COR-L47 (cell line): ENCODE results near the gene MUC4.
"Not testable (repeated sequence)": the region's sequence is repeated elsewhere in the genome, so short reads cannot be mapped to it uniquely, and the experiment has no call there.

ENCODE experiments used
- DNase-seq: peaks from one replicate; lab custom pipeline; 2025; lab: John Stamatoyannopoulos, UW

Gene MUC4

DNA sequence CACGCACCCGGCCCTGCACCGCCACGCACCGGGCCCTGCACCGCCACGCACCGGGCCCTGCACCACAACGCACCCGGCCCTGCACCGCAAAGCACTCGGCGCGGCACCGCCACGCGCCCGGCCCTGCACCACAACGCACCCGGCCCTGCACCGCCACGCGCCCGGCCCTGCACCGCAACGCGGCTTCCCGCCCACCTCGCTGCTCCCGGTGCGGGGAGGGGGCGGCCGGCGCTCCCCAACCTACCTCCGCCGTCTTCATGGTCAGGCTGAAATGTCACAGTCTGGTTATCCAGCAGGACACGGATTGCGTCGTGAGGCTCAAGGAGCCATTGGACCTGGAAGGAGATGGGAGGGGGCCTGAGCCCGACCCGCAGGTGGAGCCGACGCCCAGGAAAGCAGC lies 49.1 kb downstream of the MUC4 start:
- DNase-seq, result no peak

DNA sequence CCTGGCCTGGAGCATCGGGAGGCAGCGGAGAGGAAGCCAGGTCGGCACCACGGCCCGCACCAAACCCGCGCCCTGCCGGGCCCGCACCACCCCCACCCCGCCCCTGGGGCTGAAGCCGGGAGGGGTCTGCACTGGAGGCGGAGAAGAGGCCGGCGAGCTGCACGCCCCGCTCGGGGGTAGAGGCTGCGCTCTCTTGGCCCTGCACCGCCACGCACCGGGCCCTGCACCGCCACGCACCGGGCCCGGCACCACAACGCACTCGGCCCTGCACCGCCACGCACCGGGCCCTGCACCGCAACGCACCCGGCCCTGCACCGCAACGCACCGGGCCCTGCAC lies 49.5 kb downstream of the MUC4 start:
- no peak for DNase-seq

DNA sequence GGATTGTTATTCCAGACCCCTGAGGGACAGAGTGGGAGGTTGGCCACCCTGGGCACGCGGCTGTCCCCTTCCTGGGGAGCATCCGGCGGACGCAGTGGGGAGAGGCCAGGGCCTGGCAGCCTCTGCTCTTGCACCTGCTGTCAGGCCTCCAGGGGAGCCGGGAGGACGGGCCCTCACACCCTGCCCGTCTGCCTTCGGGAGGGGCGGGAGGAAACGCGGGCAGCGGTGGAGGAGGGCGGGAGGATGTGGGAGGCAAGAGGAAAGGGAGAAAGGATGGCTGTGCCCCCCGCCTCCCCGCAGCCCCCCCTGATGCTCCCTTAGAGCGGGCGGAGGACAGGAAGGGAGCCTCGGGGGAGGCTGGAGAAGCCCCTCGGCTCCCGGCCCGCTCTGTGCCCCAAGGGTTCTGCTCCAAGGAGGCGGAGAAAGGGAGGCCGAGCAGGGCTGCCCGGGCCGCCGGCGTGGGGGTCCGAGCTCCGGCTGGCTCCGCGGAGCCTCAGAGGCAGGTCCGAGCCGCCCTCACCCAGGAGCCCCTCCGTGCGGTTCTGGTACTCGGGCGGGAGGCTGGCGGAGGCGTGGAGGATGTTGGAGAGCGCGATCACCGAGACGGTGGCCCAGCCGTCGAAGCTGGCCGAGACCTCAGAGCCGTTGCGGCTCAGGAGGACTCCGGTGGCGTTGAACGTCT lies 50.0 kb downstream of the MUC4 start:
- no peak for DNase-seq

DNA sequence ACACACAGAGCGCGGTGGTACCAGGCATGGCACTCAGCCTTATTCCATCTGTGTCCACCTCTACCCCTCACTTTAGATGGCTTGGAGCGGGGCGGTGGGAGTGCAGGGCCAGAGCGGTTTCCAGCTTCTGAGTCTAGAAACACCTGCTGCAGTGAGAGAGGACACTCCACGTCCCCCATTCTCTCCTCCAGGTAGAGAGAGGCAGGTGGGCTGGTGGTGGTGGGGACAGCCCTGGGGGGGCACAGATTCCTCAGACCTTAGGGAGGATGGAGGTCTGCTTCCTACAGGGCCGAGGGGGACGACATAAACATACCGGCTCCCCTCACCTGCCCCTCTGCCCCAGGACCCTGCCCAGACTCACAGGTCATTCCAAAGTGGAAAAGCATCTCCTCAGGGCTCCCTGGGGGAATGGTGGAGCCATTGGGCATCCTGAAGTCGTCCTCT lies 50.6 kb downstream of the MUC4 start:
- no peak for DNase-seq

DNA sequence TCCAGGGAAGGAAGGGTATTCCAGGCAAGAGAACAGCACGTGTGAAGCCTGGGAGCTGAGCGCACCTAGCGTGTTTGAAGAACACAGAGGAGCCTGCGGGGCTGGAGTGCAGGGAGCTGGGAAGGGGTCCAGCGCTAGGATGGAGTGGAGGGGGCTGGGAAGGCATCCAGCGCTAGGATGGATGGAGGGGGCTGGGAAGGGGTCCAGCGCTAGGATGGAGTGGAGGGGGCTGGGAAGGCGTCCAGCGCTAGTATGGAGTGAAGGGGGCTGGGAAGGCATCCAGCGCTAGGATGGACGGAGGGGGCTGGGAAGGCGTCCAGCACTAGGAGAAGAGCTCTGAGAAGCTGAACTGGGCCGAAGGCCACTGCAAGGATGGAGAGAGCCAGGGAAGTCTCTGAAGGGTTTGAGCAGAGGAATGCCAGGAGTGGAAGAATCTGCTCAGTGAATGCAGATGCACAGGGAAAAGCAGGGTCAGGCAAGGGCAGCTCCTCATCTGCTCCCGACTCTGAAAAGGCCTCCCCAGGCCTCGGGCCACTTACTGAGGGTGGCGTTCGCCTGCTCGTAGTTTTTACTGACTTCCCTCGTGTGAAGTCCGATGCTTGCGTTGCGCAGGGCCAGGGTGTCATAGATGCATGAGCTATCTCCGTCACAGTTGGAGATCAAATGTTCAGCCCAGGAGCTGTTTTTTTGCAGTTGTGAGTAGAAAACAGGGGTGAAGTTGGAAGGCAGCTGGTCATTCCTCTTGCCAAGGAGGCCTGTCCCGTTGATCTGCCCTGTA lies 51.2 kb downstream of the MUC4 start:
- no peak for DNase-seq

DNA sequence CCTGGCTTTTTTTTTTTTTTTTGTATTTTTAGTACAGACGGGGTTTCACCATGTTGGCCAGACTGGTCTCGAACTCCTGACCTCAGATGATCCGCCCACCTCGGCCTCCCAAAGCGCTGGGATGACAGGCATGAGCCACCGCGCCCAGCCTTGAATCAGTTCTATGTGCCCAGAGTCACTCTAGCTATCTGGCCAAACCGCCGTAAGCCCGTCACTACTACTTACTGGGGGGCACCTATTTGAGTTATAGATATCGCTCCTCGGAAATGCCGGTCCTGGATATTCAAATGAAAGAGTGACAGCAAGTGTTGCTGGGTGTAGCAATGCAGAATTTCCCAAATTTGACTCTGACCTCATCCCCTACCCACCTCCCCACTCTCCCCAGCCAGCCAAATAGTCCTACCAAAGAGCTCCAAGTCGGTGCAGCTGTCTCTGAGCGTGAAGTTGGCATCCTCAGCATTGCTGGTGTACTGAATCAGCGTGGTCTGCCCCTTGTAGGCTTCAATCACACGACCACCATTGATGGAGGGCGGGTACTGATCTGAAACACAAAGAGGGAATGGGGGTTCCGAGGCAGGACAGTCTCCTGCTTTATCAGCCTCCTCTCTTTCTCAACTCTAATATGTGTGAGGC lies 52.9 kb downstream of the MUC4 start:
- no peak for DNase-seq

DNA sequence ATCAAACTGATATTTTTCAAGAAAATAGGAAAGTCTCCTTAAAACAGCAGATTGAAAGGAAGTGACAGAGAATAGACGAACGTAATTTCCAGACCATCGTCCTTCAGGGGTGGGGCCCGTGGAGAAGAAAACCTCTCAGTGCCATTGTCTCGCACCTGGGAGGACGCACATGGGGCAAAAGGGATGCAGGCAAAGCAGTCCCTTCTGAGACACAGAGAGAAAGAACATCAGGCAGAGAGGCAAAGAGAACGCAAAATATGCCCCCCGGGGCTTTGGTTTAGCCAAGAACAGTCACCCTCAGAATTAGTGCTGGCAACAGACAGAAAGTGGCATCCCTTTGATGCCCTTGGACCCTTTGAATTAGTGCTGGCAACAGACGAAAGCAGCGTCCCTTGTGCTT lies 53.9 kb downstream of the MUC4 start:
- DNase-seq, result no peak

DNA sequence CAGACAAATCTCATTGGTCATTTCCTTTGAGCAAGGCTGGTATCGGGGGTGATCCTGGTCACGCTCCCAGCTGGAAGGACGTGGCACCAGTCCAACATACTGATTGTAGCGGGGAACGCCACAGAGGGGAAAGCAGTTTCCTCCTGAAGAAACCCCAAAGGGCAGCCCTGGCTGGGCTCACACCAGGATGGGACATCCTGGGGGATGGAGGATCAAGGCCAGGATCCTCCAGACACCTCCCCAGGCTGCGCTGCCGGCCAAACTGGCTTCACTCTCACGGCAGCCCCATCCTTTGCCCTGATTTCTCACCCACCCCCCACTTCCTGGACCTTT lies 54.3 kb downstream of the MUC4 start:
- no peak for DNase-seq

DNA sequence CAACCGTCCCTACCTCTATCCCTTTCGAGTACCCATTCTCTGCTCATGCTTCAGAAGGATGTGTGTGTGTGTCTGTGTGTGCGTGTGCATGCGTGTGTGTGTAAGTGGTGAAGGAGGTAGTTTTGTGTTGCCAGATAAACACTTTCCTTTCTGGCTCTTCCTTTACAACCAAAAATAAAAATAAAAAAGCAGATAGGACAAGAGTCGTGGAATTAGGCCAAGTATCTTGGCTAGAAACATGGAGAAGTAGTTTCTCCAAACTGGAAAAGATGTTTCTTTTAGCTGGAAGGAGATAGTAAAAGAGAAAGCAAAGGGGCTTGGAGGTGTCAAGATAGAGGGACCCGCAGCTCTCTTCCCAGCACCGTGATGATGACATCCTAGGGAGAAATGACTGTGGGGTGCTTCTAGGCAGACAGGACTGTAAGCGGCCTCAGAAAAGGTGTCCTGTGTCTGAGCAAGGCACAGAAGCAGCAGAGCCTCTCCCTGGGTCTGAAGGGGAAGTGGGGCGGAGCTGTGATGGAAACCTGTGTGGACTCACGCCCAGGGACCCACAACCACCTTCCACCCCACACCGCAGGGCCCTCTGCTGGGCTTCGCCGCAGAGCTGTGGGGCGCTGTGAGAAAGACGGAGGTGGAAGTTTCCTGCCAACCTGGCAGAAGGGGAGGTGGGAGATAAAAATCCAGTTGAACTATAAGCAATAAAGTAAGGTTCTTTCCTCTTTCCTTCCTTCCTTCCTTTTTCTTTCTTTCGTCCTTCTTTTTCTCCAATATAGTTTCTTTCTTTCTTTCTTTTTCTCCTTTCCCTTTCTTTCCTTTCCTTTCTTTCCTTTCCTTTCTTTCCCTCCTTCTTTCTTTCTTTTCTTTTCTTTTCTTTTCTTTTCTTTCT lies 55.7 kb downstream of the MUC4 start:
- no peak for DNase-seq

DNA sequence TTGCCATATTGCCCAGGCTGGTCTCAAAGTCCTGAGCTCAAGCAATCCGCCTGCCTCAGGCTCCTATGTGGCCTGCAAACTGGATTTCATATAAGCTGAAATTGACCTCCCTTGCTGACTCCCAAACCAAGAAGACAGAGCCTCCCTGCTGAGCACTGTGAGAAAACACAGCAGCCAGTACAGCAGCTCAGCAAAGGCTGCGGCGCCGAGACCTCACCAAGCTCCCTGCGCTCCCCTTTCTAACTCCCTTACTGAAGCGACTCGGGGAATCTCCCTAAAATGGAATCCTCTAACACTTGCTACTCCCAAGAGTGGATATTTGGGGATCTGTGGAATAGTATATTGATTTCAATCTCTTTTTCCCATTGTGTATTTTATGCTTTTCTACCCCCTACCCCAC lies 56.3 kb downstream of the MUC4 start:
- DNase-seq, result no peak

DNA sequence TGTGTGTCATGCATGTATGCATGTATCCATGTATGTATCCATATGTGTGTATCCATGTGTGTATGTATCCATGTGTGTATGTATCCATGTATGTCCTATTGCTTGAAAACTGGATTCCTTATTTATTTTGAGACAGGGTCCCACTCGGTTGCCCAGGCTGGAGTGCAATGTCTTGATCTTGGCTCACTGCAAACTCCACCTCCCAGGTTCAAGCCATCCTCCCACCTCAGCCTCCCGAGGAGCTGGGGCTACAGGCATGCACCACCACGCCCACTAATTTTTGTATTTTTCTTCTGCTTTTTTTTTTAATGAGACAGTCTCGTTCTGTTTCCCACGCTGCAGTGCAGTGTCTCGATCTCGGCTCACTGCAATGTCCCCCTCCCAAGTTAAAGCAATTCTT lies 56.8 kb downstream of the MUC4 start:
- DNase-seq, result no peak

DNA sequence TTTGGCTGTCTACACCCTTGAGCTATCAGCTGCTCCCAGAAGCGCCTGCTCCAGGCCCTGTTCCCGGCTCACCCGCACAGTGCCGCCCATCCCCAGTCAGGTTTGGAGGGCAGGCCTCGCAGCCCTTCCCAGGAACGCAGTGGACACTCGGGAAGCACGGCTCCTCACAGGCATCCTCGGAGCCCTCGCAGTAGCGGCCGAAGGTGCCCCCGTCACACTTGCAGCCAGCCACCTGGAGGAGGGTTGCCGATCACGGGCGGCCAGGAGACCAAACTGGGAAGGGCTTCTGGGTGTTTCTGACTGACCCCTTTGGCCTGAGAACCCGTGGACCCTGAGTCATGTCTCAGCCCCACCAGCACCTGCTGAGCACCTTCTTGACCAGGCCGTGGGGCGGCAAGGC lies 57.6 kb downstream of the MUC4 start:
- no peak for DNase-seq

DNA sequence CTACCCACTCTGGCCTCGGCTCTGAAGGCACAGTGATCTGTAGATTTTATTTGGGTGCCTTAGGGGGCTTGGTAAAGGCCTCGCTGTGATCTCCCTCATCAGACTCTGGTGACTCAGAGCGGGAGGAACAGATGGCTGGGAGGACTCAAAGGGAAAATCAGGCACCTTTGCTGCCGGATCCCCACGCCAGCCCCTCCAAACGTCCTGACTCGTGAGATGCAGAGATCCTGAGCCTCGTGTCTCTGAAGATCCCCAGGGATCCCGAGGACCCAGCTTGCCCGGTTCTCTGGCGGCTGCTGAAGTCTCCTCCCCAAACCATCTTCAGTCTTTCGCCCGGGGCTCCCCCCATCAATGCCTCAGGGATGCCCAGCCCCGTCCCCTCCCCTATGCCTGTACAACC lies 58.1 kb downstream of the MUC4 start:
- no peak for DNase-seq

DNA sequence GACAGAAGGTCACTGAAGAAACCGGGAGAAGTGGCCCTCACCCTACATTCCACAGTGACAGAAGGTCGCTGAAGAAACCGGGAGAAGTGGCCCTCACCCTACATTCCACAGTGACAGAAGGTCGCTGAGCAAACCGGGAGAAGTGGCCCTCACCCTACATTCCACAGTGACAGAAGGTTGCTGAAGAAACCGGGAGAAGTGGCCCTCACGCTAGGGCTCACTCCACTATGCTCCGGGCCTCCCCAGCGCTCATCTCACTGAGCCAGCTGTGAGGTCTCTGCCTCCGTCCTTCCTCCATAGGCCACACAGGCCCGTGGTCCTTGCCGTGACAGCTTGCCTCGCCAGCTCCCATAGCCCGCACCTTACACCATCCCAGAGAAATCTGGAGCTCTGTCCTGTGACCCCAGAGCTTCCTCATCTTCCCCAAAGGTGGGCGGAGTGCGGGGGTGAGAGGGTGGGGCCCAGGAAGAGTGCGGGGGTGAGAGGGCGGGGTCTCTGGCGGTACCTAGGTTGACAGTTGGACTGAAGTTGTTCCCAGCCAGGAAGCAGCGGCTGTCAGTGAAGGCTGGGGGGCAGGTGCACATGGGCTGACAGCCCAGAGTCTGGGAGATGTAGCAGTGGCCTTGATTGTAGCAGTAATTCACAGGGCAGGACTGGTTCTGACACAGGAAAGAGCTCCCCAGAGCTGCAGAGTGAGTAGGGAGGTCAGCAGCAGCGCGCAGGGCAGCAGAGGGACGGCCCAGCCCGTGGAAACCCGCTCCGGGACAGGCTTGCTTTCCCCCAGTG lies 59.0 kb downstream of the MUC4 start:
- DNase-seq, result no peak

DNA sequence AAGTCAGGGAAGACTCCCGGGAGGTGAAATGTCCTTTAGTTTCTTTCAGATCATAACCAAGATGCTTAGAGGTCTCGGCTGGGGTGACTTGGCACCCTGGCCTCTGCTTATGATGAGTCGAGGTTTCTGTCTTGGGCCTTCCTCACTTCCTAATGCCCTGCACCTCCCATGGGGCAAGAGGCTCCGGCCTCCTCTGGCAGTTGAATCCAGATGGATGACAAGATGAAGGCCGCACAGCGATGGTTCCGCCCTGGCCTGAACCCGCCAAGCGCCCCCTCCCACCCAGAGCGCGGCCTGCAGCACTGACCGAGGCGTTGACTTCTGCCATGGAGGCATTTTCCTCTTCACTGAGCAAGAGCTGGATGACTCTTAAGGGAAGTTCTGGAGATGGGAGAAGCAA lies 59.7 kb downstream of the MUC4 start:
- DNase-seq, result no peak

DNA sequence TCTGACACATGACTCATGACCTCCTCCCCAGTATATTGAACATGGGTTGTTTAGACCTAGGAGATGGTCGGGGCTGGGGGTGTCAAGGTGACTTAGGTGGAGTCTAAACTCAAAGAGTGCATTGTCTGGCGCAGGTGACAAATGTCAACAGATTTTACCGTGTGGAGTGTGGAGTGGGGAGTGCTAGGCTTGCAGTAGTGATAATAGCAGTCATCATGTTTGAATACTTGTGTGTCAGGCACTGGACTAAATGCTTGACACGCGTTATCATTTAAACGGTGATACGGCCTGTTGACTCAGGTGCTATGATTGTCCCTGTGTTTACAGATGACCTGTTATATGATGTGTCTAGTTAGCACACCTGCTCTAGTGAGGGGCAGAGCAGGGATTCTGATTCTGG lies 60.2 kb downstream of the MUC4 start:
- DNase-seq, result peak; percentile 65

DNA sequence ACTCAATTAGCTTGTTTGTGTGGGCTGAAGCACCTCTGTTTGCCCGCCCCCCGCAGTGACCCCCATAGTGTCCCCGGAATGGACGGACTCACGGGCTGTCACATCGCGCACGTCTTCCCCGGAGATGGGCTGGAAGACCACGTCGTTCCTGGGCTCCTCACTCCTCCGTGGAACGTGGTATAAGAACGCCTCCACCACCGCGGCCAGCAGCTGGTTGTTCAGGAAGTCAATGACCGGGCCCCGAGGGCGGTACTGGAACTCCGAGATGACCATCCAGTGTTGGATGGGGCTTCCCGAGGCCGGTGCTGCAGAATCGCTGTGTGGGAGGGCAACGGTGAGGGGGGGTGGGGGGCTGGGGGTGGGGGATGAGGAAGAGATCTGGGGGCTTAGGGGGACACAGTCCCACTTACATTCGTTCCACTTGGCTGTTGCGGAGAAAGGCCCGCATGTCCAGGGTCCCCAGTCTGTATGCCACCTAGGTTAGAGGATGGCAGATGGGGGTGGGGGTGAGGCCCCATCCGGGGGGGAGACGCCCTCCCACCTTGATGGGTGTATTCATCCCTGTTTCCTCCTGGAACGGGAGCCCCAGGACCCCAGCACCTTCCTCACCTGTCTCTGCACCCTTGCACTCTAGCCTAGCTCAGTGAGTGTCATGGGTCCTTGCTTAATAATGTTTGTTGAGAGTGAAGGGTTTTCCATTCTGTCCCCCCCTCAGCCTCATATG lies 60.8 kb downstream of the MUC4 start:
- DNase-seq, result no peak

DNA sequence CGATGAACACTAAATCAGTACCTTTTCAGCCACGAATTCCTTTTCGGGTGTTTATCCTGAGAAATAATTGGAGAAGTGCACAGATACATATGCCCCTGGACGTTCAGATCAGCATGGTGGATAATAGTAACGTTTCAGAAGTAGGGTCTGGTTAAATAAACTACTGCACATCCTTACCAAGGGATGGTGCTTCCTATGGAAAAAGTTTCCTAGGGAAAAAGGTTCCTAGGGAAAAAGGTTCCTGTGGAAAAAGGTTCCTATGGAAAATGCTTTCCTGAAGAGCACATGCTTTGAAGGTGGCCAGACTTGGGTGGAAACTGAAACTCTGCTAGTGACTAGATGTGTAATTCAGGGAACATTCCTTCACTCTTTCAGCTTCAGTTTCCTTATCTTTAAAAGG lies 62.6 kb downstream of the MUC4 start:
- DNase-seq, result not testable (repeated sequence)

DNA sequence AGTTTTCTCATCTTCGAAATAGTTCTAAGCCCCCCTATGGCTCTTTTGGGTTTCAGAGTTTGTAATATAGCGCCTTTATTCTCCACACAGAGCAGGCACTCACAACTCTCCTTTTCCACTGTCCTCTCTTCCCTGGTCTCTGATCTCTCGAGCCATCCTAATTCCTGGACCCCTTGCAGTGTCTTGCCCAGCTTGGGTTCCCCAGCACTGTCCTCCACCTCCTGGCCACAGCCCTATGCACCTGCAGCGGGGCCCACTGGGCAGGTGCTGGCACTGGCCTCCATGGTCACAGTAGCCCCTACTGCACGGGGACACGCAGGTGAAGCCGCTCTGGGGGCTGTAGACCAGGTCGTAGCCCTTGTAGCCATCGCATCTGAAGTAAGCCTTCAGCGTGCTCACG lies 63.1 kb downstream of the MUC4 start:
- DNase-seq, result no peak

DNA sequence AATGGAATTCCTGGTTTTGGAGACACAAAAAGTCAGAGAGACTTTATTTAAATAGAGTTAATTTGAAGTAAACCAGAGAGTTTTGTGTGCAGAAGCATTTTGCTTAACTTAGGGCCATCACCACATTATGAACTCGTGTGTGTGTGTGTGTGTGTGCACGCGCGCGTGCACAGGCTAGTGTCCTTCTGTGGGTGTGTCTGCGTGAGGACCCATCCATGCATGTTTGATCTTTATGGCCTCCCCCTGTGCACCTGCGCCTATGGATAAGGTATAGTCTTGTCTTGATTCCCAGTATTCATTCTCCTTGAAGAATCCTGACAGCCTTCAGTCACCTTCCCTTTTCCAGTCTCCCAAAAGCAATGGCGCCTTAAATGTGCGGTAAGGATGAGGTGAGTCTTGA lies 65.0 kb downstream of the MUC4 start:
- no peak for DNase-seq

DNA sequence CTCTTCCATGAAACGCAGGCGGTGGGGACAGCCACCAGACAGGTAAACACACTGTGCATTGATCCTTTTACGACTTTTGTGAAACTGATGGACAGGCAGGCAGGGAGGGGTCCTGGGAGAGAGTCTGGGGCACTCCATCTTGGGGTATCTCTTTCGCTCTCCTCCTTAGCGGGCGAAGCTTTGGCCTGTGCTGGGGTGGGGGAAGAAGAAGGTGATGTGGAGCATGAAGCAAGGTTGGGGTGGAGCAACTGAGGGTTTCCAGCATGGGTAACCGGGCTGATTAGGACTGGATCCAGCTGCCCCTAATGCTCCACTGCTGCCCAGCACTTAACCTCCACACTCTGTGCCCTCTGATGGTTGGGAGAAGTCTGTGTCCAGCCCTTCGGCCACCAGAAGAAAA lies 65.4 kb downstream of the MUC4 start:
- DNase-seq, result no peak
